Activated T-cell treated with anti-CD3 and anti-CD28 coated beads, Interleukin-2, amount 50 U/mL, for 72 hours (primary cell): ENCODE results near the gene FLRT1. TPM values are rescaled to one million over a fixed set of nuclear protein-coding genes. Genes with fewer than 3 reads are reported as not detected.

Experiments used
- ATAC-seq, 2 donors: fragments of 150-1000 bp; cut with Tn5 transposase; replicated peaks in 1 of 2; 2 replicates each; pipeline ENCODE4 v1.10.0; 2021; ENCODE audit warnings: moderate library complexity in 2 of 2, mild to moderate bottlenecking in 1 of 2
- DNase-seq, 2 donors: peaks; one replicate each; pipeline ENCODE4 v3.0.0; 2021 to 2022; ENCODE audit warnings: mixed read lengths in 1 of 2
- H3K27ac Mint-ChIP-seq: one replicate; pipeline ENCODE4 v1.8.0; 2022; ENCODE audit warnings: mild to moderate bottlenecking, moderate library complexity, mixed read lengths
- H3K27me3 Mint-ChIP-seq: one replicate; pipeline ENCODE4 v1.8.0; 2022; ENCODE audit warnings: low read depth, mixed read lengths
- H3K36me3 Mint-ChIP-seq, 2 donors: one replicate each; pipeline ENCODE4 v1.8.0; 2022; ENCODE audit warnings: mixed read lengths in 2 of 2, mild to moderate bottlenecking in 1 of 2; ENCODE audit not compliant: insufficient read depth in 2 of 2
- H3K4me1 Mint-ChIP-seq: one replicate; pipeline ENCODE4 v1.8.0; 2022; ENCODE audit warnings: low read depth, mixed read lengths
- H3K4me3 Mint-ChIP-seq, 2 donors: one replicate each; pipeline ENCODE4 v1.8.0; 2022; ENCODE audit warnings: mild to moderate bottlenecking in 2 of 2, mixed read lengths in 2 of 2, moderate library complexity in 2 of 2
- H3K9me3 Mint-ChIP-seq, 2 donors: one replicate each; pipeline ENCODE4 v1.8.0; 2022; ENCODE audit warnings: mixed read lengths in 2 of 2
- total RNA-seq, 2 donors: library from RNA; stranded (reverse); gene quantifications; one replicate each; pipeline ENCODE4 v1.2.3, GENCODE V29; 2022

Gene FLRT1
- total RNA-seq, 2 donors from 2014 or later = 0.19 to 1.4 TPM

- Mint-ChIP-seq H3K27me3 (peaks cover 31% of the 10 kb centered on the region), H3K27ac (no peak overlapping the region), H3K4me1 (peaks cover 16% of the 10 kb centered on the region), H3K9me3 (peaks cover 7 to 10% of the 10 kb centered on the region in 2 donors), H3K4me3 (no peak overlapping the region), H3K36me3 (peaks cover 5 to 11% of the 10 kb centered on the region in 2 donors)
- no peak for ATAC-seq
- no peak for DNase-seq
Measured at GRCh38 chr11:64009710-64010109, 26.0 kb upstream of the FLRT1 start.

GRCh38 chr11:64010783-64011182 lies 24.9 kb upstream of the FLRT1 start:
- no peak overlapping the region for H3K4me3 Mint-ChIP-seq
- peaks cover 7 to 10% of the 10 kb centered on the region in 2 donors for H3K9me3 Mint-ChIP-seq
- DNase-seq (no peak), ATAC-seq (no peak)
- H3K27me3 Mint-ChIP-seq = peaks cover 31% of the 10 kb centered on the region
- H3K36me3 Mint-ChIP-seq = peaks cover 5 to 11% of the 10 kb centered on the region in 2 donors
- H3K4me1 Mint-ChIP-seq = peaks cover 16% of the 10 kb centered on the region
- no peak overlapping the region for H3K27ac Mint-ChIP-seq

GRCh38 chr11:64011371-64011770 lies 24.4 kb upstream of the FLRT1 start:
- Mint-ChIP-seq H3K27ac (no peak overlapping the region), H3K4me1 (peaks cover 16% of the 10 kb centered on the region), H3K36me3 (peaks cover 5 to 11% of the 10 kb centered on the region in 2 donors), H3K27me3 (peaks cover 27% of the 10 kb centered on the region), H3K4me3 (no peak overlapping the region), H3K9me3 (peaks cover 7 to 10% of the 10 kb centered on the region in 2 donors)
- DNase-seq (no peak), ATAC-seq (no peak)

- peaks cover under 1% of the 10 kb centered on the region for H3K4me1 Mint-ChIP-seq
- DNase-seq (no peak), ATAC-seq (no peak)
- H3K9me3 Mint-ChIP-seq = peaks cover 7 to 10% of the 10 kb centered on the region in 2 donors
- H3K27me3 Mint-ChIP-seq = peaks cover 8% of the 10 kb centered on the region
- no peak overlapping the region for H3K4me3 Mint-ChIP-seq
- no peak overlapping the region for H3K27ac Mint-ChIP-seq
- peaks cover 5 to 11% of the 10 kb centered on the region in 2 donors for H3K36me3 Mint-ChIP-seq
Measured at GRCh38 chr11:64013141-64013896, 22.4 kb upstream of the FLRT1 start.

- no peaks in the 10 kb centered on the region for H3K4me1 Mint-ChIP-seq
- H3K27ac Mint-ChIP-seq = no peak overlapping the region
- DNase-seq (no peak), ATAC-seq (no peak)
- no peaks in the 10 kb centered on the region for H3K27me3 Mint-ChIP-seq
- H3K9me3 Mint-ChIP-seq = peaks cover 7 to 10% of the 10 kb centered on the region in 2 donors
- peaks cover 5 to 11% of the 10 kb centered on the region in 2 donors for H3K36me3 Mint-ChIP-seq
- H3K4me3 Mint-ChIP-seq = no peak overlapping the region
Measured at GRCh38 chr11:64014356-64014755, 21.4 kb upstream of the FLRT1 start.

- H3K27me3 Mint-ChIP-seq = no peaks in the 10 kb centered on the region
- peaks cover 3 to 5% of the 10 kb centered on the region in 2 donors for H3K9me3 Mint-ChIP-seq
- no peaks in the 10 kb centered on the region for H3K4me1 Mint-ChIP-seq
- ATAC-seq (no peak), DNase-seq (no peak)
- H3K4me3 Mint-ChIP-seq = no peak overlapping the region
- no peak overlapping the region for H3K27ac Mint-ChIP-seq
- peaks cover 2 to 7% of the 10 kb centered on the region in 2 donors for H3K36me3 Mint-ChIP-seq
Measured at GRCh38 chr11:64015510-64015909, 20.2 kb upstream of the FLRT1 start.

GRCh38 chr11:64015935-64016845 lies 19.5 kb upstream of the FLRT1 start:
- ATAC-seq = no peak
- Mint-ChIP-seq H3K27ac (no peak overlapping the region), H3K36me3 (no peaks in the 10 kb centered on the region), H3K27me3 (no peaks in the 10 kb centered on the region), H3K4me3 (no peak overlapping the region), H3K9me3 (no peaks in the 10 kb centered on the region), H3K4me1 (no peaks in the 10 kb centered on the region)
- DNase-seq = no peak

GRCh38 chr11:64017945-64018224 lies 17.8 kb upstream of the FLRT1 start:
- no peaks in the 10 kb centered on the region for H3K27me3 Mint-ChIP-seq
- no peaks in the 10 kb centered on the region for H3K36me3 Mint-ChIP-seq
- DNase-seq (no peak), ATAC-seq (no peak)
- H3K27ac Mint-ChIP-seq = no peak overlapping the region
- H3K4me1 Mint-ChIP-seq = no peaks in the 10 kb centered on the region
- no peak overlapping the region for H3K4me3 Mint-ChIP-seq
- H3K9me3 Mint-ChIP-seq = no peaks in the 10 kb centered on the region

GRCh38 chr11:64018310-64018709 lies 17.4 kb upstream of the FLRT1 start:
- Mint-ChIP-seq H3K36me3 (no peaks in the 10 kb centered on the region), H3K4me3 (no peak overlapping the region), H3K9me3 (no peaks in the 10 kb centered on the region), H3K27me3 (no peaks in the 10 kb centered on the region), H3K27ac (no peak overlapping the region), H3K4me1 (no peaks in the 10 kb centered on the region)
- no peak for DNase-seq
- no peak for ATAC-seq

- ATAC-seq (no peak), DNase-seq (no peak)
- H3K4me3 Mint-ChIP-seq = no peak overlapping the region
- no peaks in the 10 kb centered on the region for H3K27me3 Mint-ChIP-seq
- no peaks in the 10 kb centered on the region for H3K4me1 Mint-ChIP-seq
- H3K36me3 Mint-ChIP-seq = no peaks in the 10 kb centered on the region
- no peak overlapping the region for H3K27ac Mint-ChIP-seq
- H3K9me3 Mint-ChIP-seq = no peaks in the 10 kb centered on the region
Measured at GRCh38 chr11:64019106-64020037, 16.4 kb upstream of the FLRT1 start.

- H3K27ac Mint-ChIP-seq = no peak overlapping the region
- no peaks in the 10 kb centered on the region for H3K27me3 Mint-ChIP-seq
- H3K9me3 Mint-ChIP-seq = no peaks in the 10 kb centered on the region
- no peak overlapping the region for H3K4me3 Mint-ChIP-seq
- DNase-seq (no peak), ATAC-seq (no peak)
- H3K36me3 Mint-ChIP-seq = no peaks in the 10 kb centered on the region
- no peaks in the 10 kb centered on the region for H3K4me1 Mint-ChIP-seq
Measured at GRCh38 chr11:64020976-64021756, 14.6 kb upstream of the FLRT1 start.

- Mint-ChIP-seq H3K9me3 (no peaks in the 10 kb centered on the region), H3K27ac (no peak overlapping the region), H3K4me1 (no peaks in the 10 kb centered on the region), H3K27me3 (no peaks in the 10 kb centered on the region), H3K4me3 (no peak overlapping the region), H3K36me3 (no peaks in the 10 kb centered on the region)
- DNase-seq = no peak
- no peak for ATAC-seq
Measured at GRCh38 chr11:64021757-64022093, 14.0 kb upstream of the FLRT1 start.
